GM04504 (cell line): ENCODE measurements around the gene D2HGDH.
A peak's percentile ranks its signal among the peaks of the same experiment; 100 is the strongest.

Source experiments
- DNase-seq: peaks from one replicate; pipeline ENCODE4 v3.0.0-alpha.2; 2012; ENCODE audit warnings: low read depth

D2HGDH gene

DNA sequence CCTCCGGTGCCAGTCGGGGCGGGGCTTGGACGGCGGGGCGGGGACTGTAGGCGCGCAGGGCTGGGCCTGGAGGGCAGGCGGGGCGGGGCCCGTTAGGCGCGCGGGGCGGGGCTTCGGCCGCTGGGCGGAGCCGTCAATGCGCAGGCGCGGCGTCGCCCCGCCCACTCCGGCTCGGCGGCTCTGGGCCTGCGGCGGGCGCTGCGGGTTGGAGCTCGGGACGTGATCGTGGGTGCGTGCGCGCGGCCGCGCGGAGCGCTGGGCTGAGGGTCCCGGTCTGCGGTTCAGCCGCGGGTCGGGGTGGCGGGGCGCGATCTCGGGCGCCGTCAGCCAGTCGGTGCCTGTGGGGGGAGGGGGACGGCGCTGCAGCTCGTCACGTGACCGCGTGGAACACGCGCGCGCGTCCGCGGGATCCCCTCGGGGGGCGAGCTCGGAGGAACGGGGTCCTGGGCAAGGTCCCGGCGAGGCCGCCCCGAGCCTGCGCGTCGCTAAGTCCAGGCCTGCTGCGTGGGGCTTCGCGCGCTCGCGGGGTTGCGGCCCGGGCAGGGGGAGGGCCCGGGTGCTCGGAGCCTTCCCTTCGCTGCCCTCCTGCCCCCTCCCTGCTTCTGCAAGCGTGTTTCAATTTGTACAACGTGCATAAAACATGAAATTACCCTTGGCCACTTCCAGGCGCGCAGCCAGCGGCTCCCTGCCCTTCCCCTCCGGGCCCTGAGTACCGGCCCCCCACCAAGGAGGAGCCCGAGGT, at the start of gene D2HGDH:
Gene D2HGDH (plus strand): TSS at position 164 of the 742 bp plus-strand sequence. CDS start 595 bp downstream, outside the sequence.
- peak; percentile 57 for DNase-seq

DNA sequence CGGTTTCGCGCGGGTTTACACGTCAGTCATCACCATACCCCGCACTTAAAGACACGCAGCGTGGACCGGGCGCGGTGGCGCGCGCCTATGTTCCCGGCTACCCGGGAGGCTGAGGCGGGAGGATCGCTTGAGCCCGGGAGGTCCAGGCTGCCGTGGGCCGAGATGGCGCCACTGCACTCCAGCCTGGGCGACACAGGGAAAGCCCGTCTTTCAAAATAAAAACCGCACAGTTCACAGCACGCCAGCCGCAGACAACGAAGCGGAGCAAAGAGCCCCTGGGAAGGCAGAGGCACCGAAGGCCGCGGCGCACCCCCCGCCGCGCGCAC, 48.1 kb upstream of the D2HGDH start:
- no peak for DNase-seq

DNA sequence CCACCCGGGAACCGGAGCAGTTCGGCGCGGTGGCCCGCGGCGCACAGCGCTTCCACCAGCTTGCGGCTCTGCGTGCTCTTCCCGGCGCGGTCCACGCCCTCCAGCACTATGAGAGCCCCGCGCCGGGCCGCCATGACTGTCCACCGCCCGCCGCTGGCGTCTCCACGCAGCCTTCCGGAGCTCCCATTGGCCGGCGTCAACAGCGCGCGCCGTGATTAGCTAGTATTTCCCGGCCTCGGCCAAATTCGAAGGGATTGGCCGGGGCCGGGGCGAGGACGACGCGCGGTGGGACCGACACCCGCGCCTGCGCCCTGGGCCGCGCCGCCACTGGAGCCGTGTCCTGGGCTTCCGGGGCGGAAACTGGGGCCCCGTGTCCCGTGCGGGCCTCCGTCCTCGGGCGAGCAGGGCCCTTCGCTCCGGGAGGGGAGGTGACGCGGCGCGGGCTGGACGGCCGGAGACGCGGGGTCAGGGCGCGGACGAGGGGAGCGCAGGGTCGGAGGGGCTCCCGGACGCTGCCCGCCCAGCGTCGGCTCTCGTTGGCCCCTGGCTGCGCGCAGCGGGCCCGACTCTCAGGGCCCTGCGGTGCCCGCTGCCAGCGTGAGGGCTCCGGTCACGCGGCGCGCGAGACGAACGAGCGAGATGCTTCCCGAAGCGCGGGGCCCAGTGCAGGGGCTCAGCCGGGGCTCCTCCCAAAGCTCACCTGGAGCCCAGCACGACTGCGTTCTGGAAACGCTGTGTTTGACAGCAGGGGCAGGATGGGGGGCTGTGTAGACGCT, 47.6 kb upstream of the D2HGDH start, which contains the start of gene DTYMK:
Gene DTYMK (minus strand): TSS at position 166 of the 776 bp plus-strand sequence. CDS start 32 bp downstream, at position 134.
- peak; percentile 95 for DNase-seq

DNA sequence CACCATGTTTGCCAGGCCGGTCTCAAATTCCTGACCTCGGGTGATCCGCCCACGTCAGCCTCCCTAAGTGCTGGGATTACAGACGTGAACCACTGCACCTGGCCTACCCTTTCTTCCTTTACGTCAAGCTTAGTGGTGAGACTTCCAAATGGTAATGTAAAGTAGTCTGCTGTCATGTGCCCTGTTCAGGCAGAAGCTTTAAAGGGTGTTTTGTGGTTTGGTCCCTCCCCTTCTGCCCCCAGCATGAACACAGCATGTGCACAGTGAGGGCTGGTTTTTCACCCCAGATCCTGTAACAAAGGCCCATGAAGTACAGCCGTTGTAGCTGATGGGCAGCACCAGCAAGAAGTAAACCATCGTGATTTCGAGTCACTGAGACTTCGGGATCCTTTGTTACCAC, 45.1 kb upstream of the D2HGDH start:
- DNase-seq: no peak

DNA sequence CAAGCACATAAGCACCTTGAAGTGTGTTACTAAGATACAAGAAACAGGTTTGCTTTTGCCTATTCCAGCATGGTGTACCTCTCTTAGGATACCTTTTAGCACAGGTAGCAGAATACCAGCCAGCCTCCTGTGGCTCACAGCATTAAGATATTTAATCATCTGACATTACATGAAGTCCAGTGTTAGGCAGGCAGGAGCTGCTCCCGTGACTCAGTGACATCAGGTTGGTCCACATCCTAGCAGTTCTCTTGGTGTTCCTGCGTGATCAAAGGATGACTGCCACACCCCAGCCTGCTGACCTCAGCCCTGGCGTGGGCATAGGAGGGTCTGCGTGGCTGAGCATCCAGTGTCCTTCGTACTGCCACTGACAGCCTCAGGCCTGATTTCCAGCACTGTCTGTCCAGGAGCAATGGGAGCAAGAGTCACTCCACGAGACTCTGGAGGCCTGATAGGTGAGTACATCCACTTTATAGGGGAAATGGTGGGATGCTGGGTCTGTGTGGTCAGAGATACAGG, 44.2 kb upstream of the D2HGDH start:
- DNase-seq: no peak

DNA sequence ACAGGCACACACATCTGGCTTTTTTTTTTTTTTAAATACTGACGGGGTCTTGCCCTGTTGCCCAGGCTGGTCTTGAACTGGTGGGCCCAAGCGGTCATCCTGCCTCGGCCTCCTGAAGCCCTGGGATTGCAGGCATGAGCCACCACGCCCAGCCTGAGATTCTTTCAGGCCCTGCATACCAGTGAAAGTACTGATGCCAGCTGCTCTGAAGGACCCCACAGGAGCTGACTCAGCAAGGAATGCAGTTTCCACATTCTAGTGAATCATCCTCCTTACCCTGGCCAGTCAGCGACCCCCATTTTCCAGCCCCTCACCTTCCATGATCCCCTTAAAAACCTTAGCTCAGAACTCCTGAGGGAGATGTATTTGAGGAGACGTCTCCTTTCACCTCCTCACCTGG, 42.0 kb upstream of the D2HGDH start:
- peak; percentile 55 for DNase-seq

DNA sequence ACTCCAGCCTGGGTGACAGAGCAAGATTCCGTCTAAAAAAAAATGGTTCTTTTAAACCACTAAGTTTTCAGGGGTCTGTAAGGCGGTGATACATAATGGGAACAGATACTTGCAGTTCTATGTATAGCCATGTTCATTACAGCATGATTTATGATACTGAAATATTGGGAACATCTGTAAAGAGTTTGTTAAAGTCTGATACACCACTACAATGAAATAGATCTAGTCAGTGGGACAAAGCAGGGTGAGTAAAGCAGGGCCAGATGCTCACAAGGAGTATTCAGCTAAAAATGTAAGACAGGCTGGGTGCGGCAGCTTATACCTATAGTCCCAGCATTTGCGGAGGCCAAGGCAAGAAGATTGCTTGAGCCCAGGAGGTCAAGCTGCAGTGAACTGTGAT, 38.8 kb upstream of the D2HGDH start:
- no peak for DNase-seq

DNA sequence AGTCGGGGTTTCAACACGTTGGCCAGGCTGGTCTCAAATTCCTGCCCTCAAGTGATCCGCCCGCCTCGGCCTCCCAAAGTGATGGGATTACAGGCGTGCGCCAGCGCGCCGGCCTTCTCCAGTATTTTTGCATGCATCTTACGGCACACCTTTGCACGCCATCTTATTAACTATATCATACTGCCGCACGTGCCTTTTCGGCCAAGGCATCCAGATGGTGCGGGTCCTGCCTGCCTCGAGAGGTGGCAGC, 33.4 kb upstream of the D2HGDH start:
- no peak for DNase-seq

DNA sequence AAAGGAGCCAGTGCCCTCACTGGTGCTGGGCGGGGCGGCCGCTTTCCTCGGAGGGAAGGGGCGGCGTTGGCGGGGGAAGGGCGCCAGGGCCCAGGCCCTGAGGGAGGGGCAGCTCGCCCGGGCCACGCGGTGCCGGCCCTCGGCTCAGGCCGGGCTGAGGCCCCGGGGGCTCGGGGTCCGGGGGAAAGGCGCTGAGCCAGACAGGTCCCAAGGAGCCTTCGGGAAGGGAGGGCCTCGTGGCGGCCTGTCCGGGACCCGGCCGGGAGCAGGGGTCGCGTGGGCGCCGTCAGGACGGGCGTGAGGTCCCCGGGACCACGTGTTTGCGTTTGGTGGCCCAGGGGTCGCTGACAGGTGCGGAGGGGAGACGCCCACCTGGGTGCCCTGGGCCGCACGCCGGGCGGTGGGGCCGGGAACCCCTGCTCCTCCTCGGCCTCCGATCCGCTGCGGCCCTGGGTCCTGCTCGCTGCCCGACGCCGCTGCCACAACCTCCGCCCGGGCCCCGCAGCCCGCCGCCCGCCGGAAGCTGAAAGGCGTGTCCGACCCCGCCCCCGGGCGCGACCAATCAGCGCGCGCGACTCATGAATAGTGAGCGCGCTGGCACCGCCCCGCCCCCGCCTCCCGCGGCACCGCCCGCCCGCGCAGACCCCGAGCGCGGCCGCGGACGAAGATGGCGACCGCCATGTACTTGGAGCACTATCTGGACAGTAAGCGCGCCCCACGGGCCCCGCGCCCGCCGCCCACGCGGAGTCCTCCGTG, 32.9 kb upstream of the D2HGDH start, which contains the start of gene ING5:
Gene ING5 (plus strand): TSS at position 641 of the 756 bp plus-strand sequence. CDS start 27 bp downstream, at position 668.
- peak; percentile 83 for DNase-seq

DNA sequence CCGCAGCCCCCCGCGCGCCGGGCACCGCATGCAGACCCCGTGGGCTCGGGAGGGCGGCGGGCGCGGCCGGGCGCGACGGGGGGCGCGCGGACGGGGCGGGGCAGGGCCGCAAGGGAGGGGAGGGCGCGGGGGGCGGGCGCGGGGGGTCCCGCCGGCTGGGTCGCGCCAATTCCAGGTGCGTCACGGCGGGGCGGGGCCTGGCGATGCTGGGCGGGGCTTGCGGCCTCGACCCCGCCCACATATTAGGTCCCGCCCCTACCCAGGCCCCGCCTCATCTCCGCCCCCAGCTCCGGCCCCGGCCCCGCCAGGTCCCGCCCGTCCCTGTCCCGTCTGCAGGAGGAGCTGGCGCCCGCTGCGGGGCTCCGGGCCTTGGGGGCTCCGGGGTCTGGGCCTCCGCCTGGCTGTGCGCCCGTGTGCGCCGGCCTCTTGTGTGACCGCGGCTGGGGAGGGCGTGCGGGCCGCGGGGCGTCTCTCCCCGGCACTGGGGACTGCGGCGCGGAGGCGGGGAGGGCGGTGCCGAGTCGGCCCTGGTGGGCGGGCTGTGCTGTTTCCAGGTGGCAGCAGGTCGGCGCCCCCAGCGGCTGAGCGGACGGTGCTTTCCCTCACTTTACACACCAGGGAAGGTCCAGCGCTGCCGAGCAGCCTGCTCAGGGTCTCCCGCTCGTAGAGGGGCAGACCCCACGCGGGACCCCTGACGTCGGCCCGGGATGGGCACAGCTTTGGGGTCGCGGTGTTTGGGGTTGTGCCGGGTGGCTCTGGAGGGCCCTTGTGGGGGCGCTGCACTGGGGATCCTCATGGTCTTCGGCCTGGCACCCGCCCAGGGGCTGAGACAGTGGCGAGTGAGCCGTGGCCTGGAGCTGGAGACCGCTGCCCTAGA, 32.0 kb upstream of the D2HGDH start:
- peak; percentile 48 for DNase-seq

DNA sequence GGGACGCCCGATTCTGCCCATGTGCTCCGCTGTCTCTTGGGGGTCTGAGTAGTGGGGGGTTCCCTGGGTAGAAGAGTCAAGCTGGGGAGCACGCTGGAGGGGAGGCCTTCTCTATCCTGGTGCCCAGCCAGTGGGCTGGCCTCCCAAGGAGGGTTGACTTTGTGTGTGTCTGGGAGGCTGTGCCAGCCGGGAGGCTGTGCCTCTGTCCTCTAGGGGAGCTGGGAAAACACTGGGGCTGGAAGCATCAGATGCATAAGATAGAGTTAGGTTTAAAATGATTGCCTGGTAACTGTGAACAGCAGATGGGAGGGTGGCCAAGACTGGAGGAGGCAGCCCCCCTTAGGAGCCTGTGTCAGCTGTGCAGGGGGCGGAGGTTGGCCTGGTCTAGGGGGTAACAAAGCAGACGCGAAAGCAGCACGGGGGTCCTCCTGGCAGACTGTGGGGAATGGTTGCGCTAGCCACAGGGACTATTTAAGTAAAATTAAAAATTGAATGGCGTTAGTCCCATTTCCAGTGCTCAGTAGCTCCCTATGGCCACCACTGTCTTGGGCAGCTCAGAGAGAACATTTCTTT, 31.3 kb upstream of the D2HGDH start:
- DNase-seq: no peak

DNA sequence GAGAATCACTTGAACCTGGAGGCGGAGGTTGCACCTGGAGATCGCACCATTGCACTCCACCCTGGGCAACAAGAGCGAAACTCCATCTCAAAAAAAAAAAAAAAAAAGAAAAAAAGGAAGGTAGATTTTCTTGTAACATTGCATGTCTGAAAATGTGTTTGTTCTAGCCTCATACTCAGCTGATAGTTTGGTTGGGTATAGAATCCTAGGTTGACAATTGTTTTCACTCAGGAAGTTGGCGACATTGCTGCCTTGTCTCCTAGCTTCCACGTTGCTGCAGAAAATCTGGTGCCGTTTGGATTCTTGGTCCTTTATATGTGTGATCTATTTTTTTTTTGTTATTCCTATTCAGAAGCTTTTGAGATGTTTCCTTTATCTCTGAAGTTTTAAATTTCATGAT, 27.9 kb upstream of the D2HGDH start:
- DNase-seq: no peak

DNA sequence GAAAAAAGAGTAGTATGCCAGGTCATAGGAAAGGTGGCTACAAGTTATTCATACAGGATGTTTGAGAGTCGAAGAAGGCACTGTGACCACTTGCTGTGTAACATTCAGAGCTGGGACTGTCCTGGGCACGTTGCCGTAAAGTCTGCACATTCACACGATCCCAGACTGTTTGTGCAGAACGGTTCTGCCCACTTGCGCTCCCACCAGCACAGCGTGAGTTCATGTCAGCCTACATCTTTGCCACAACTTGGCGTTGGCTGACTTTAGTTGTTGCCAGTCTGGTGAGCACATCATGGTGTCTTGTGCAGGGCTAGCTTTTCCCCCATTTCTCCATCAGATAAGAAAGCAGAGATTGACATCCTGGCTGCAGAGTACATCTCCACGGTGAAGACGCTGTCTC, 25.6 kb upstream of the D2HGDH start:
- DNase-seq: no peak

DNA sequence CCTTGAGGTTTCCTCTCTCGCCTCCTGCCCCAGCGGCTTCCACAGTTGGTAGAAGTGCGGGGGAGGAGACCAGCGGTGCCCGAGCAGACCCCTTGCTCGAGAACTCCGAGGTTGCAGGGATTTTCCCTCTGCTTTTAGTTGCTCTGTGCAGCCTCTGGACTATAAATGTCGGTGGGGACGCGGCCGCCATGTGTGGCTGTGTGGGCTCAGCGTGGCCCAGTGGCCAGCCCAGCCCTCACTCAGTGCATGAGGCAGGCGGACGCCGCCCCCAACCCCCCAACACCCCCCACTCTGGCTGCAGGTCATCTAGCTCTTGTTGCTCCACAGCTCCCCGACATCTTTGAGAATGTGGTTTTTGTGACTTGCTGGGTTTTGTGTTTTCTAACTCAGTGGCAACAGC, 15.3 kb upstream of the D2HGDH start:
- no peak for DNase-seq

DNA sequence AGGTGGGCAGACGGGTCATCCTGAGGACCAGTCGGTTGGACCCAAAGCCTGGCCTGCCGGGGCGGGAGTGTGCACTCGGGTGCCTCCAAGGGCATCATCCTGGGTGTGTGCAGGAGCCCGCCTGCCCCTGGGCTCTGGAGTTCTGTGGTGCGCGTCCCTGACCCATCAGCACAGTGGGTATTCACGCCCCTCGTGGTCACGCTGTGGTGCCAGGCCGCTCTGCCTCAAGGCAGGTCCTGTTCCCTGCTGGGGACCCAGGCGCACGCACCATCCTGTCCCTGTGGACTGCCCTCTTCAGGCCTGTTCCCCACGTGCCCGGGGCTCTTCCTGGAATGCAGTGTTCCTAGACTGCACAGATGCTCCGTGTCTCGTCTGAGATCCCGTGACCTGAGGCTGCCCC, 14.3 kb upstream of the D2HGDH start:
- DNase-seq: no peak

DNA sequence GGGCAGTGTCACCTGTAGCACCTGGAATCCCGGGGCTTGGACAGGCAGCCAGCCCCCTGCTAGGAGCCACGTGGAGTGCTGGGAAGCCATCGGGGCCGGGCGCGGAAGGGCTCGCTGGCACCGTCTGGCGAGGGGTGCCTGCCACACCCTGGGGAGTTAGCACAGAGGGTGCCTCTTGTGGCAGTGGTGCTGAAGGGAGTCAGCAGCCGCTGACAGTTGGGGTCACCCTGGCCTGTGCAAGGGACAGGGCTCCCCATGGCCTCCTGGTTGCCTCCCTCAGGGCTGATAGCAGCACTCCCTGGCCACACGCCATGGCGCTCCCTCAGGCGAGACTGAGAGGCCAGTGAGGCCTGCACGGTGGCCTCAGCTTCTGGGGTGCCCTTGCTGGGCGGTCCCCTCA, 13.9 kb upstream of the D2HGDH start:
- DNase-seq: no peak

DNA sequence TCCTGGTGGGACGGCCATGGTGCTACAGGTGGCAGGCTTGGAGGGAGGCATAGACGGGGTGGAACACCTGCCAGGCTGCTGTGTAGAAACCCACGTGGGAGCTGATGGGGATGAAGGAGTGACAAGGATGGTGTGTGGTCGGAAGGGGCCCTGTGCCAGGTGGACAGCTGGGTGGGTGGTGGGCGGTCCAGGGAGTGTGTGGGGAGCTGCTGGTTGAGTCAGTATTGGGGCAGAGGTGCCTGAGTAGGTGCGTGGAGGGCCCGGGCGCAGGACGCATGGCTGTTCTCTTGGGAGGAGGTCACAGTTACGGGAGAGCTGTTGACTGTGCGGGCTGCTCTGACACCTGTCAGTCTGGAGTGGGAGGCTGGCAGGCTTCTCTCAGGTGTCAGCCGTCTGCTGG, 12.6 kb upstream of the D2HGDH start:
- no peak for DNase-seq

DNA sequence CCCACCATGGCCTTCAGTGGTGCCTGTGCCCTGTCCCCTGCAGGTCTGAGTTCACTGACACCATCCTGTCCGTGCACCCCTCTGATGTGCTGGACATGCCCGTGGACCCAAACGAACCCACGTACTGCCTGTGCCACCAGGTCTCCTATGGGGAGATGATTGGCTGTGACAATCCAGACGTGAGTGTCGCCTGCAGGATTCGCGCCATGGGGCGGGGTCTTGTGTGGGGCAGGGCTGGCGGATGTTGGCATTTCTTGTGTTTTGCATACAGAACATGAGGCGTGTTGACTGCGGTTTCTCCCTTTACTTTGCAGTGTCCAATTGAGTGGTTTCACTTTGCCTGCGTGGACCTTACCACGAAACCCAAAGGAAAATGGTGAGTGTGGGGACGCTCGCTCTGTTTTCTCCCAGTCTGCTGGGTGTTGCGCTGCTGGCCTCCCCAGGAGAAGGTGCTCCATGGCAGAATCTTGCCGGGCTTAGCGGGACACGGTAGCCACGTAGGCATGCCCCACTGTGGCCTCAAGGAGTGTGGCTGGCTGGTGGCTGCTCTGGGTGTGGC, 11.5 kb upstream of the D2HGDH start:
- DNase-seq: no peak

DNA sequence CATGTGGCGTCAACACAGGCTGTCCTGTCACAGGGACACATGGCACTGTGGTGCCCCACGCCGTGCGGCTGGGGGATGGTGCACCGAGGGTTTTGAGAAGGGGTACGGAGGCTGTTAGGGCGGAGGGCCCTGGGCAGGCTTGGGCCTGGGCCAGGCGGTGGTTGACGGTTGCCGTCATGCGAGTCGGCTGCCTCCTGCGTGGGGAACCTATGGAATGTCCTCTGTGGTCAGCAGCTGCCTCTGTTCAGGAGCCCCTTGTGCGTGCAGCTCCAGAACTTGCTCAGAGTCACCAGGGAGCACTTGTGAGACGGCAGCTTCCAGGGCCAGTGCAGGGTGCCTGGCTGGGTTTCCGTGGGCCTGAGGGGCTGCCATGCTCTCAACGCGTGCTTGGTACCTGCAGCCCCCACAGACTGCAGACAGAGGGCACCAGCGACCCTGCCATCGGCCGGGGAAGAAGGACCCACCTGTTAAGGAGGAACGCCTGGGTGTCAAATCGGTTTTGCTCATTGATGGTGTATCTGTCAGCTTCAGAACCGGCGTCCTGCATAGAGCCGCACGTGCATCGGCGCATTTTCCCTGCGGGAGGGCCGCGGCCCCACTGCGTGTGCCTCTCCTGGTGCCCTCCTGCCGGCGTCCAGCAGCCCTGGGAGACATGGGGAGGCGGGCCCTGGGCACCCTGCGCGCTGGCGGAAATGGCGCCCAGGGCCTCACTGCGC, 10.0 kb upstream of the D2HGDH start:
- DNase-seq: no peak
